ENCODE data around the gene MAML3. TPM values are rescaled to one million over a fixed set of nuclear protein-coding genes. Genes with fewer than 3 reads are reported as not detected.

The MAML3 gene
- total and polyA plus RNA-seq, 2 of the 13 experiments (the other 11 are each of a cell fraction or from before 2014, with no cell fraction given) = 0.05 to 0.13 TPM

DNA sequence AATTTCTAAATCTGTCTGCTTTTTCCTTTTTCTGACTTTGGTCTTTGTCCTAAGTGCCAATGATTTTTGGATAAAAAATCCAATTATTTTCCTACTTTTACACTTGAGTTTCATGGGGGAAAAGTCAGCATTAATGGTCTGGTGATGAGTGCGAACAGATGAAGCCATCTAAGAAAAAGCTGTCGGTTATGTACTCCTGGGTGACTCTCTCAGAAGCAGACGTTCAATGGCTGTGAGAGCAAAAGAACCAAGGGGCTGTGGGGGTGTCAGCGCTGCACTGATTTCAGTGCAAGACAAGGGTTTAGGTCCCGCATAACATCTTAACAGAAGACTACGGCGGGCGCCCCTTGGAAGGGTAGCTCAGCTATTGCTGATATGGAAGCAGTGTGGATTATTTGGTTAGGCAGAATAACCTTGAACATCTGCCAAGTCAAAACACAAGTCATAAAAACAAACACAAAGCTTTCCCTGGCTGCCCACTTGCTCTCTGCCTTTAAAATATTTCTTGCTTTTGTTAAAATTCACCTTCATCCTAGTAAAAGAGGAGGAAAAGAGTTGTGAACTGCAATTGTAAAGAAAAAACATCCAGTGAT lies 240.5 kb downstream of the MAML3 start (continued):
- TF ChIP-seq AHDC1 (CRISPR knock-in tag; IDR thresholded peaks at IDR 0.05; ENCODE audit: borderline replicate concordance) = peak; percentile 74; the same call in 1 of the 2 replicates
- TF ChIP-seq, protein P1, sequence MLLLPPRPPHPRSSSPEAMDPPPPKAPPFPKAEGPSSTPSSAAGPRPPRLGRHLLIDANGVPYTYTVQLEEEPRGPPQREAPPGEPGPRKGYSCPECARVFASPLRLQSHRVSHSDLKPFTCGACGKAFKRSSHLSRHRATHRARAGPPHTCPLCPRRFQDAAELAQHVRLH (CRISPR knock-in tag; IDR thresholded peaks at IDR 0.05; ENCODE audit: borderline replicate concordance, low read depth) = no peak
- no peak for TF ChIP-seq ZNF24 (IDR thresholded peaks at IDR 0.05)
- no peak for TF ChIP-seq SRSF4 (IDR thresholded peaks at IDR 0.05; ENCODE audit: low read depth, low read length, poor library complexity, severe bottlenecking)
- TF ChIP-seq ZNF30 (CRISPR knock-in tag; IDR thresholded peaks at IDR 0.05) = no peak
- TF ChIP-seq ZBTB49 (CRISPR knock-in tag; IDR thresholded peaks at IDR 0.05; ENCODE audit: borderline replicate concordance) = no peak
- no peak for TF ChIP-seq SIN3A (IDR thresholded peaks at IDR 0.05; ENCODE audit: borderline replicate concordance, low read depth, low read length)
- TF ChIP-seq ZNF605 (CRISPR knock-in tag; IDR thresholded peaks at IDR 0.05) = no peak
- no peak for TF ChIP-seq ZNF572 (CRISPR knock-in tag; IDR thresholded peaks at IDR 0.05)
- no peak for TF ChIP-seq ZFX (CRISPR knock-in tag; IDR thresholded peaks at IDR 0.05; ENCODE audit: low read depth)
- no peak for TF ChIP-seq PAF1 (CRISPR knock-in tag; IDR thresholded peaks at IDR 0.05)
- TF ChIP-seq ZNF577 (CRISPR knock-in tag; IDR thresholded peaks at IDR 0.05; ENCODE audit: borderline replicate concordance, low read depth) = no peak
- no peak for TF ChIP-seq CEBPB (IDR thresholded peaks at IDR 0.05; ENCODE audit: borderline replicate concordance, low read depth, low read length)
- no peak for TF ChIP-seq LRRFIP1 (CRISPR knock-in tag; conservative IDR thresholded peaks at IDR 0.05)
- TF ChIP-seq FOSL2 (CRISPR knock-in tag; IDR thresholded peaks at IDR 0.05) = 0 out of 2 replicates have a peak, but pooled peaks have one; percentile 18
- TF ChIP-seq ZNF501 (CRISPR knock-in tag; IDR thresholded peaks at IDR 0.05) = no peak
- no peak for TF ChIP-seq ZC3H4 (CRISPR knock-in tag; IDR thresholded peaks at IDR 0.05; ENCODE audit: borderline replicate concordance)
- TF ChIP-seq ZNF33A (CRISPR knock-in tag; IDR thresholded peaks at IDR 0.05; ENCODE audit: borderline replicate concordance) = no peak
- no peak for TF ChIP-seq ERF (CRISPR knock-in tag; IDR thresholded peaks at IDR 0.05)

All from HepG2 (cell line).